Stimulated activated CD4-positive, alpha-beta T cell treated with anti-CD3 and anti-CD28 coated beads, TNF-alpha, amount 100 ng/mL, for 48 hours (primary cell): Measurements from ENCODE around the gene FRMD3.
A peak's percentile ranks its signal among the peaks of the same experiment; 100 is the strongest.

Experiments used
- DNase-seq, 3 donors: peaks; one replicate each; pipeline ENCODE4 v3.0.0-alpha.2; 2020; ENCODE audit warnings: low read depth in 3 of 3

FRMD3 gene

DNA sequence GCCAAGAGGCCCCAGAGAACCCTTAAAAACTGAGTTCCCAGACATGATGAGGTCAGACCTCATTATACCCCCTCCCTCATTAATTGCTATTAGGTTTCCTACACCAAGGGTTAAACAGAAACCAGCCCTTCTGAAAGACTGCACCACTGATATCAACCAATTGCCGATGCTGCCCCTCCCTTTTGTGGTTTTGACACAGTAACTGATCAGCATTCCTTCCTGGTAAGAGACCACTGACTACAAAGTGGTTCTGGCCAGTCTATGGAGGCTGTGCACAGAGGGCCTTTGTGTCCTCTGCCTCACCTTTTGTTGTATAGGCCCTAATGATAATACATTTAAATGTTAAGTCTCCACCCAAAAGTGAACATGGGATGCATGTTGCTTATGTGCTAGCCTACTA is 201.5 kb downstream of the FRMD3 start:
- DNase-seq = no peak

DNA sequence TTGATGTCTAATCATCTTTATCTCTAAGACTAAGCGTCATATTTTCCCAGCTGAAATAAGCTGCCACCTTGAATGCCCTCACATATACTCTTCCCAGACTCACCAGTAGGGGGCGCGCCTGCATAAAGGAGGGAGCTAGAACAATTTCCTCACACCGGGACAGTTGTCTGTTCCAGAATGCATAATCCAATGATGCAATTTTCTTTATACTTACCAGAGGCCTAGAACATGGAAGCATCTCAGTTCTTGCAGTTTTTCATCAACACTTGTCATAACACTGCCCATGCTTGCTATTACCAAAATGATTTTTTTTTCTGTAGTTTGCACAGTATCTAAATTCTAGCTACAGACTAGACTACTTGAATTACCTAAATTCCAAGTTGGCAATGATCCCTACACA is 203.9 kb downstream of the FRMD3 start:
- peak; percentile 57 to 71 (median 67) for DNase-seq

DNA sequence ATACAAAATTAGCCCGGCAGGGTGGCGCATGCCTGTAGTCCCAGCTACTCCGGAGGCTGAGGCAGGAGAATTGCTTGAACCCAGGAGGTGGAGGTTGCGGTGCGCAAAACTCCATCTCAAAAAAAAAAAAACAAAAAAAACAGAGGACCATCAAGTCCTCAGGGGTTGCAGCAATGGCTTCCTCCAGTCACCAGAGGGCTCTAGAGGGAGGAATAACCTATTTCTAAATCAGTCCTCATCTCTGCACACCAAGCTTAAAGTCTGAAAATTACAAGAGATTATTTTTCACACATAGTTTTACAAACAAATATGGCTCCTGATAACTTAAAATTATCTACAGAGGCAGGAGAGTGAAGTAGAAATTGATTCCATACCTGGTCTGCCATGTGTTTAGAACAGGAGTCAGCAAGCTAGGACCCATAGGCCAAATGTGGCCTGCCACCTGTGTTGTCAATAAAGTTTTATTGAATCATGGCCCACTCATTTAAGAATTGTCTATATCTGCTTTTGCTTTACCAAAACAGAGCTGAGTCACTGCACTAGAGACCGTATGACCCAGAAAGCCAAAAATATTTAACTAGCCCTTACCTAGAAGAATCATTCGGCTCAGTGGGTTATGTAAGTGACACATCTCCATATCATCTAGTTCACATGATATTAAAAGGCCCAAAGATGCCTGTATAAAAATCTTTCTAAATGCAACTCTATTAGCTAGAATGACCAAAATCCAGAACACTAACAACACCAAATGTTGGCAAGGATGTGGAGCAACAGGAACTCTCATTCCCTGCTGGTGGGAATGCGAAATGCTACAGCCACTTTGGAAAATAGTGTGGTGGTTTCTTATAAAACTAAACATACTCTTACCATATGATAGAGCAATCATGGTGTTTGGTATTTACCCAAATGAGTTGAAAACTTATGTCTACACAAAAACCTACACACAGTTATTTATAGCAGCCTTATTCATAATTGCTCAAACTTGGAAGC is 207.7 kb downstream of the FRMD3 start:
- no peak for DNase-seq

DNA sequence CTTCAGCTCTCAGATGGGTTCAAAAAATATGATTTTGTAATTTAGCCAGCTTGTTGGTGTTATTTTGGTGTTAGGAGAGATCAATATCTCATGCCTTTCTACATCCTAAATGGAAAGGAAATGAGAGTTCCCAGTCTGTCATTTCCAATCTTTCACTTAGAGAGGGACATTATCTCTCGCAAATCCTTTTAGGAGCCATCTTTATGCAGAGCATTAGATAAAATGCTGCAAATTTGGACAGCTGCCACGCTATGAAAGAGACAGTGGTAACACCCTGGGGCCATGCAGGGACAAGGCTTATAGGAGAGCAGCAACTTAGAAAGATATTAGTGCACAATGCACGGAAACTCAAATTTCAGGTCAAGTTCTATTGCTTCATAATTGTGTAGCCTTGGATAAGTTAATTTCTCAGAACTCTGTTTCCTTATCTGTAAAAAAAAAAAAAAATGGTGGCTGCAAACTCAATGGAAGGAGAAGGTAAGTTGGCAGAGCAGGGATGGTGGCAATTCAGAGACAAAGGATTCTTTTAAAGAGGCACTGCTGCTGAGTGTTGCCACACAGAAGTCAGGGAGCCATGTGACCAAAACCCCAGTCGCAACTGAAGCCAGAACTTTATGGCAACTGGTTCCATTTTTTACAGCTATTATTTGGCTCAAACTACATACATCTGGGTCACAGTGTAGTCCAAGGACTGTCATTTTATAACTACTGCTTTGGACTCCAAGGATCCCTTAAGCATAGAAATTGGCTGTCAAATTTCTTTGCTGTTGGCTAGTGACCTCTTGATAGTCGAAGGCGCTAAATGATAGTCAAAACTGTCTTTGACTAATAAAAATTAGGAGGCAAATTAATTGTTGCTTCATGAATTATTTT is 210.2 kb downstream of the FRMD3 start:
- no peak for DNase-seq

DNA sequence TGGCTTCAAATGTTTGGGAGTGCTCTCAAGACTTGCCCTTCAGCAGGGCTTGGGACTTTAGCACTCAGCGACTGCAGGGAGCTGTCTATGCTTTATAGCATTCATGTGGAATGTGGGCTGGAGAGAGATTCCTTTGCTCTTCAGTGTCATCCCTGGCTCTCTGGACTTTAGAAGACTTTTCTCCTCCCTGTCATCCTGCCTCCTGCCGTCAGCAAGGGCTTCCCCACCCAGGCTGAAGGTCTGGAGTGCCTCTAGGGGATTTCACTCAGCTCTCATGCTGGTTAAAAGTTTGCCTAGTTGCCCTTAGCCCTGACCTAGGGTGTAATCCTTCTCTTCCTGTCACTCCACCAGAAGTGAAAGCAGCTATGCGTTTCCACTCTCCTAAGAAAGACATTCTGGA is 210.9 kb downstream of the FRMD3 start:
- DNase-seq = no peak

DNA sequence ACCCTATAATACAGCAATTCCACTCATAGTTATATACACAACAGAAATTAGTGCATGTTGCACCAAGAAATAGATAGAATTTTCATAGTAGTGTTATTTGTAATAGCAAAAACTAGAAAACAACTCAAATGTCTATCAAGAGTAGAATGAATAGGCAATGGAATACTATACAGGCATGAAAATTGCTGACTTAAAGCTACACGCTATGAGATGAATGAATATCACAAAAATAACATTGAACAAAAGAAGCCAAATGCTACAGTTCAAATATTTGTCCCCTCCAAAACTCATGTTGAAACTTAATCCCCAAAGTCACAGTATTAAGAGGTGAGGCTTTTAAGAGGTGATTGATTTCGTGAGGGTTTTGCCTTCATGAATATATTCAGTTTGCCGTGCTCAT is 215.1 kb downstream of the FRMD3 start:
- DNase-seq = no peak

DNA sequence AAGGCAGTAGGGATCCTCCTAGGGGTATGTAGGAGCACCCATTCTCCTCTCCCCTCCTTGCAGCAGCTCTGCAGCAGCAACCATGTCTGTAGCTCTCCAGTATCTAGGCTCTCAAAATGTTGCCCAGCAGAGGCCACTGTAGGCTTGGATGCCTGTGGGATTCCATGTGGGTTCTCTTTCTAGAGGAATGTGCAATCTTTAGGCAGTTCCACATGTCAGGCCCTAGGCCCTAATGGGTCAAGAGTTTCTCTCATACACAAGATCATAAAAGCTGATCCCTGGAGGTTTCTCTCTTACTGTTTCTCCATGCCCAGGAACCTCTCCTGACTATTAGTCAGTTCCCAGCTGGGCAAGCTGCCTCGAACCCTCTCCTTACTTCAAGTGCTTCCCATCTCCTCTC is 215.8 kb downstream of the FRMD3 start:
- DNase-seq = no peak

DNA sequence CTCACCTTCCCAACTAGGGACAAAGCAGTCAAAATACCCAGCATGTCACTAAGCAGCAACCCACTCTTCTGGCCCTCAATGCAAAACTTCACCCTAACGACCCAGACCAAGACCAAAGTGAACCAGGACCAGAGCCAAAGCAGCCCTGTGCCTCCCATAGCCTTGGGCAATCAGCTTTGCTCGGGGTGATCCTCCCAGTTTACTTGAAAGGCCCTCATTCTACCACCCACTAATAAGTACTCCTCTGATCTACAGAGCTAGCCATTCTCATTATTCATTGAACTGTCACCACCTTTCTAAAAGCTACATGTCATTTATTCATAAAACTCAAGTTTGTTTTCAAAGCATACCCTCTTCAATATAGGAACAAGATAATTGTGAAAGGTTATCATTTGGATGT is 221.0 kb downstream of the FRMD3 start:
- no peak for DNase-seq

DNA sequence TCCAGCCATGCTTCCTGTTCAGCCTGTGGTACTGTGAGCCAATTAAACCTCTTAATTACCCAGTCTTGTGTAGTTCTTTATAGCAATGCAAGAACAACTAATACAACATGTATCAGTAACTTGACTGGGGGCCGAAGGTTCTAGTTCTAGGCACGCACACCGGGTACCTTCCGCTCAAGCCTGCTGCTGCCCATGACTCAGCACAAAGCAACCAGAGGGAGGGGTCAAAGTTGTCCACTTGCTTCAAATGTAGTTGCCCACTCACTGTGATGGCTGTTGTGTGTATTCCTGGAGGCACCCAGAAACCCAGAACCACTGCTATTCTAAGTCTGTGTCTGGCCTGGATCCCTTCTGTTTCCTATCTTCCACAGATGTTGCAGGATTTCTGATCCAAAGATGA is 222.6 kb downstream of the FRMD3 start:
- no peak for DNase-seq

DNA sequence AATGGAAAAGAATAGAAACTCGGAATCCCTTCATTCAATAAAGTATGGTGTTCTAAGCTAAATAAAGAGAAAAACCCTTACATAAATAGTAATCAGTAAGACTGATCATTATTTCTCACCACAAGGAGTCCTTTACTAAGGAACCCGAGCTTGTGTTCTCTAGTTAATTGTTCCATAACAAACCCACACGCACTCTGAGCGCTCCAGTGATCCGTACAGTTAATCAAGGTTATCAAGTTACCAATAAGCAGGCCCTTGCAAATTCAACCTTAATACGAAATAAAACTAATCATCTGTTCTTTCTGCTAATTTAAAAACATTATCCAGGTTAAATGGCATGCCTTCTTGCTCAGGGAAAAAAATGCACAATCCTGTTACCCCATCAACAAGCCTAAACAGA is 224.4 kb downstream of the FRMD3 start:
- no peak for DNase-seq

DNA sequence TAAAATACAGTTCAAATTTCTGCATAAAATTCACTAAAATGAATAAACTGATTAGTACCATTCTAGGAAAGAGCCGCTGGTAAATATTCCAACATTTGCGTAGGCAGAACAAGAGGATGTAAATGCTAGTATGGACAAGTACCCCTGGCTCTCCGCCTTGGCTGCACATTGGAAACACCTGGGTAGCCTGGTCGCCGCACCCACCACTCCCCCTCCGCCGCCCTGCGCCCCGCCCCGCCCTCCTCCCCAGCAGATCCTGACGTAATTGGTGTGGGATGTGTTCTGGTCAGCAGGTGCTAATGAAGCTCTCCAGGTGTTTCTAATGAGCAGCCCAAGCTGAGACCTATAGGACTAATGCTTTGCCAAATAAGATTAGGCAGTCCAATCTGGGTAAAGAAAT is 225.7 kb downstream of the FRMD3 start:
- no peak for DNase-seq

DNA sequence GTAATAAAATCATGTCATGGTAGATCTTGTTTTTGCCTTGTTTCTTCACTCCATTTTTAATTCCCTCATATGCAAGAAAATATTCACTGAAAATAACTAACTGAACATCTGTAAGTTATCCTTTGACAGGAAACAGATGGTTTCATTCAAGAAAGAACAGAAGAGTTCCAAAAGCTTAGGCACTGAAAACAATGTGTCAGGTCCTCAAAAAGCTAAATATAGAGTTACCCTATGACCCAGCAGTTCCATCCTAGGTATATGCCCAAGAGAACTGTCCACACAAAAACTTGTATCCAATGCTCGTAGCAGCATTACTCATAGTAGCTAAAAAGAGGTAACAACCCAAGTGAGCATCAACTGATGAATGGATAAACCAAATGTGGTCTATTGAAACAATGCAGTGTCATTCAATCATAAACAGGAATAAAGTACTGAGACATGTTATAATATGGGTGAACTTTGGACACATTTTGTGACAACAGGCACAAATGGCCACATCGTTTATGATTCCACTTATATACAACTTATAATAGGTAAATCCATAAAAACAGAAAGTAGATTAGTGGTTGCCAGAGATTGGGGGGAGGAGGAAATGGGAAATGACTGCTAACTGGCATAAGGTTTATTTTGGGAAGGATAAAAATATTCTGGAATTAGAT is 231.0 kb downstream of the FRMD3 start:
- no peak for DNase-seq

DNA sequence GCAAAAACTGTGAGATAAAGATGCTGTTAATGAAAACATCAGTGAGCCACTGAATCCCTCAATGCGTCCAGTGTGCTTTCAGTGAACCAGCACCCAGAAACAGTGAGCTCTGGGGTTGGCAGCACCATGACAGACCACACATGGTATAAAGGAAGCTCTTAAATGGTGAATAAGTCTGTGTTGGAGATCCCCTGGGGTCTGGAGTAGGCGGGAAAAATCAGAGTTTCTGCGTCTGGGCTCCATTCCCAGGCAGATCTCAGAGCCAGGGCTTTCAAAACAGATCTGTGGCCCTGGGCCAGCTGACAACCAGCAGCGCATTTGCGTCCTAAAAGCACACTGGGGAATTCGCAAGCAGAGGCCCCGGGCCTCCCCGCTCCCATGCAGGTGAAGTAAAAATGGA is 233.5 kb downstream of the FRMD3 start:
- DNase-seq = no peak

DNA sequence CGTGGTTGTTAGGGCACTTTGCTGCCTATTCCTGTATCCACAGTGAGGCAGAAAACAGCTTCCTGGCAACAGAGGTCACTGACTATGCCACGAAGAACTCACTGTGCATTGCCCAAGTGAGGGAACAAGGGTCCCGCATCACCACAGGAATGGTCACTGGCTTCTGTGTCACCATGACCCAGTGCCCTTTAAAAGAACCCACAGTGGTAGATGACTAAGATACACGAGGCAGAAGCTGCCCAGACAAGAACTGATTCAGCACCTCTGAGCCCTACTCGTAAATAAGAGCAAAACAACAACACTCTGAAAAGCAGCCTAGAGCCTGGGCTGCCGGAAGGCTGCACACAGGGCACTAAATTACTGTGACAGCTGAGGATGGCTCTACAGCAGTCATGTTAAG is 238.6 kb downstream of the FRMD3 start:
- no peak for DNase-seq

DNA sequence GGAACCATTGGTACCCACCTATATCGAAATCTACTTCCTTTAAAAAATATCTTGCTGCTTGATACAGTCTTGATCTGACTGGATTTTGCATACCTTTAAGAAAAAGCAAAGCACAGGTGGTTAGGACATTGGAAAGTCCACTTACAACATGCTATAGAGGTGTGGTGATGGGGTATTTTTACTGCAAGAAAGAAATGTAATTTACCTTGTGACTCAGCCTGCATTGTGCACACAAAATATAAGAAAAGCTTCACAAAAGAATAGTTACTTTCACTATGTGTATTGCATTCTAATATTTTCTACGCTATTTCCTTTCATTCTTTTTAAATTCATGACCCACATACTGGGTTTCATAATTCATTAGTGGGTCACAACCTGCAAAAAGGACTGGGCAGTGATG is 239.1 kb downstream of the FRMD3 start:
- no peak for DNase-seq

DNA sequence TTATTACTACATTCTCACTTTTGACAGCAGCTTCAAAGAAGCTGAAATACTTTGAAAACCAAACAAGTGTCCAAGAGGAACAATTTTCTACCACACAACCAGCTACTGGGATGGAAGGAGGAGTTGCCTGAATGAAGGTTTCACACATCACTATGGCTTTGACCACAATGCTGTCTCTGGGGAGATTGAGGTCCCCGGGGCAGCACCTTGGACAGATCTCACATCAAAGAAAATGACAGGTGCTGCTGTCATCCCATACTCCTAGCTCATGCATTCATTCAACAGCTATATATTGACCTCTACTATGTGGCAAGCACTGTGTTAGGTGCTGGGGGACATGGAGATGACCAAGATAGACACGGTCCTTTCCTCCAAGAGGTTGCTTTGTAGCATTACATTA is 242.1 kb downstream of the FRMD3 start:
- no peak for DNase-seq

DNA sequence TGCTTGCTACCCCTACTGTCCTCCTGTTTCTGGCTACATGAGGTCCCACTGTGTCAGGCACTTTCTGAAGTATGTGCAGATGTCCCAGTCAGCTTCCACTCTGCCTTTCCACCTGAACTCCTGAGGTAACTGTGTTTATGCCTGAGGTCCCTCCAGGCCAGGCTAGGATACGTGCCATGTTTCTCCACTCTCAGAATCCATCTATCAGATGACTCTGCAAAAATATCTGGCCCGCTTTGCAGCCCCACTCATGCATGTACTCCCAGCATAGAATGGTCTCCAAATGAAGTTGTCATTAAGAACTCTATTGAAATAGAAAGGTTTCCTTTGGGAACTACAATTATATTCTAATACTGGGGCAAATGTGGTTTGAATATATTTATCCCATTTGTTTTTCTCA is 243.4 kb downstream of the FRMD3 start:
- DNase-seq = no peak

DNA sequence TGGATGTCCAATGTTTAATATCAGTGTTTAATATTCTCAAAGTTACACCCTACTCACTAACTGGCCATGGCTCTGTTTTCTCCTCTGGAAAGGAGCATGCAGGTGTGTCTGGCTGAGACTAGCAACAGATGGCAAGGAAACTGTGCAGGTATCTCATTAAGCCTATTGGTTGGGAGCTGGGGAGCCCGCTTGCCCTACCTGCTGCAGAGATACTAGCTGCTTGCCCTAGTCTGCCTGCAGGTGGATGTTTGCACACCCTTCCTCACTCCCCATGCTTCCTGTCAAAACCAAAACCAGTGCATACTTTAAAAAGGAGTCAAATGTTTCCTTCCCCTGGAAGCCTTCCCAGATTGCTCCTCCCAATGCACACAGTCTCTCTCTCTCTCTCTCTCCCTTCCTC is 247.0 kb downstream of the FRMD3 start:
- DNase-seq = no peak

DNA sequence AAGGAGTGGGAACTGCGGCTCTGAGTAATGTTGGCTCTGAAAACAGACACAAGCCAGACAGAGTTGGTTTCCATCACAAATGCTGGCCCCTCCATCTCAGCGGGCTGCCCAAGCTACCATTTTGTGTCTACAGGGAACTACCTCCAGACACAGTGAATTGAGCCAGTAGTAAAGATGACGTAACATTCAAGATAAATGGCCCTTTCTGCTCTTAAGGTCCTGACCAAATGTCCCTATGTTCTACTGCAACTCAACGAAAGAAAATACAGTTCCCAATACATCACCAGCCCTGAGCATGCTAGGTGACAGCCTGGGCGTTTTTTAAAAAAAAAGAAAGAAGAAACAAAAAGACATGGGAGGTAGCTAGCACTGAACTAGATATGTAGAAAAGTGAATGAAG is 247.5 kb downstream of the FRMD3 start:
- no peak for DNase-seq

DNA sequence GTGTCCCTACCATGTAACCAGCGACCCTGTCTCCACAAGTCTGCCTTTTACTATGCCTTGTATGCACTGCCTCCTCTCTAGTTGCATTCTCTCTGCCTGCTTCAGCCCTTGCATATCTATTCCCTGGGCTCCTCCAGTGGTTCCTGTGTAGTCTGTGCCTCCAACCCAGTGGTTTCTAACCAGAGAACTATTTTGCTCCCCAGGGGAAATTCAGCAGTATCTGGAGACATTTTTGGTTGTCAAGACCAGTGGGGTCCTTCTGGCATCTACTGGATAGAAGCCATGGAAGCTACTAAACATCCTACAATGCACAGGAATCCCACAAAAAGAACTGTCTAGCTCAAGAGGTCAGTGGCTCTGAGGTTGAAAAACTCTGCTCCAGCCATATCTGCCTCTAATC is 251.2 kb downstream of the FRMD3 start:
- no peak for DNase-seq

DNA sequence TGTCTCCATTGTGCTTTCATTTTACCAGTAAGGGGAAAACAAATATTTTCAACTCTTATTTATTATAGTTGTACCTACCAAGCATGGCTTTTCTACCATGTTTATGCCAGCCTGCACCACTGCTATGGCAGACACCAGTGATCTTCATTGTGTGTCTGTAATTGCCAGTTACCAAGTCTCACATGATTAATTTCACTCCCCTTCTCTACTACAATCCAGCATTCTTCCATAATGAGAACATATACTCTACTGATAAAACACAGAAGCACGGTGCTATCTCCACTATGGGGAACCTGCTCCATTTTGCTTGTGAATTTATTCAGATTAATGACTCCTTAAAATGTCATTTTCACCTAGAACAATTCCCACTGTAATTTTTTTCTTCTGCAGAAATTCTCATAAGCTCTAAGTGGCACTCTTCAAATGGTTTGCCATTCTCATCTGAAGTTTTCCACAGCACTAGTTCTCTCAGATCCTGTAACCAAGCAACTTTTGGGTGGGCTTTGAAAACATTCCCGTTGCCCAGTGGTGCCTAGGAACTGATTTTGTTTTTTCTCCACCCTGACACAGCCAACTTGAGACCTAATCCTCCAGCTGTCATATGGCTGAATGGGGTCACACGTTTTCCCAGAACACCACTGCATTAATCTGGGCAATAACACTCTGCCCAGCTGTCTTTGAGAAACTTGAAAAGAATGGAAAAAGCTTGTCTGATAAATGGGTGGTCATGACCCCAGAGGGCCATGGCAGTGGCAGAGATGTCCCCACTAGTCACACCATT is 252.6 kb downstream of the FRMD3 start:
- no peak for DNase-seq

DNA sequence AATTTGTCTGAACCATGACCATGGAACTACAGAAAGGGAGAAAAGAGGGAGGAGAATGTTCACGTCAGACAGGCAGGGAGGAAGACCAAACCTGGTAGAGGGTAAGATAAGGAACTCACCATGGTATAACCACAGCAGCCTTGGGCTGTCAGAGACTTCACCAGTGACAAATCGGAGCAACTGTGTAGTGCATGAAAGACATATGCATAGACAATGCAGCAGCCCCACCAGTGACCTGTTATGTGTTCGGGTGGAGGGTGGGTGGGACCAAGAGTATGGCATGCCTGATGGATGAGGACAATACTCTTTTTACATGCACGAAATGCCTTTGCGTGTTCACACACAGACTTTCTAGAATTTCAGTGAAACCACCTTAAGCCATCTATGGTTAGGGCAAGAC is 253.5 kb downstream of the FRMD3 start:
- no peak for DNase-seq
